HG02610 (cell line): ENCODE results near the gene EIF4G1.
"Not testable (repeated sequence)": the region's sequence is repeated elsewhere in the genome, so short reads cannot be mapped to it uniquely, and the experiment has no call there.

Source experiments
- ATAC-seq: cut with Tn5 transposase; IDR thresholded peaks from one replicate; pipeline ENCODE4 v1.9.1; 2021; ENCODE audit warnings: mild to moderate bottlenecking, moderate library complexity; ENCODE audit not compliant: unreplicated experiment

EIF4G1 gene, protein sequence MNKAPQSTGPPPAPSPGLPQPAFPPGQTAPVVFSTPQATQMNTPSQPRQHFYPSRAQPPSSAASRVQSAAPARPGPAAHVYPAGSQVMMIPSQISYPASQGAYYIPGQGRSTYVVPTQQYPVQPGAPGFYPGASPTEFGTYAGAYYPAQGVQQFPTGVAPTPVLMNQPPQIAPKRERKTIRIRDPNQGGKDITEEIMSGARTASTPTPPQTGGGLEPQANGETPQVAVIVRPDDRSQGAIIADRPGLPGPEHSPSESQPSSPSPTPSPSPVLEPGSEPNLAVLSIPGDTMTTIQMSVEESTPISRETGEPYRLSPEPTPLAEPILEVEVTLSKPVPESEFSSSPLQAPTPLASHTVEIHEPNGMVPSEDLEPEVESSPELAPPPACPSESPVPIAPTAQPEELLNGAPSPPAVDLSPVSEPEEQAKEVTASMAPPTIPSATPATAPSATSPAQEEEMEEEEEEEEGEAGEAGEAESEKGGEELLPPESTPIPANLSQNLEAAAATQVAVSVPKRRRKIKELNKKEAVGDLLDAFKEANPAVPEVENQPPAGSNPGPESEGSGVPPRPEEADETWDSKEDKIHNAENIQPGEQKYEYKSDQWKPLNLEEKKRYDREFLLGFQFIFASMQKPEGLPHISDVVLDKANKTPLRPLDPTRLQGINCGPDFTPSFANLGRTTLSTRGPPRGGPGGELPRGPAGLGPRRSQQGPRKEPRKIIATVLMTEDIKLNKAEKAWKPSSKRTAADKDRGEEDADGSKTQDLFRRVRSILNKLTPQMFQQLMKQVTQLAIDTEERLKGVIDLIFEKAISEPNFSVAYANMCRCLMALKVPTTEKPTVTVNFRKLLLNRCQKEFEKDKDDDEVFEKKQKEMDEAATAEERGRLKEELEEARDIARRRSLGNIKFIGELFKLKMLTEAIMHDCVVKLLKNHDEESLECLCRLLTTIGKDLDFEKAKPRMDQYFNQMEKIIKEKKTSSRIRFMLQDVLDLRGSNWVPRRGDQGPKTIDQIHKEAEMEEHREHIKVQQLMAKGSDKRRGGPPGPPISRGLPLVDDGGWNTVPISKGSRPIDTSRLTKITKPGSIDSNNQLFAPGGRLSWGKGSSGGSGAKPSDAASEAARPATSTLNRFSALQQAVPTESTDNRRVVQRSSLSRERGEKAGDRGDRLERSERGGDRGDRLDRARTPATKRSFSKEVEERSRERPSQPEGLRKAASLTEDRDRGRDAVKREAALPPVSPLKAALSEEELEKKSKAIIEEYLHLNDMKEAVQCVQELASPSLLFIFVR (N-terminal part only)

DNA sequence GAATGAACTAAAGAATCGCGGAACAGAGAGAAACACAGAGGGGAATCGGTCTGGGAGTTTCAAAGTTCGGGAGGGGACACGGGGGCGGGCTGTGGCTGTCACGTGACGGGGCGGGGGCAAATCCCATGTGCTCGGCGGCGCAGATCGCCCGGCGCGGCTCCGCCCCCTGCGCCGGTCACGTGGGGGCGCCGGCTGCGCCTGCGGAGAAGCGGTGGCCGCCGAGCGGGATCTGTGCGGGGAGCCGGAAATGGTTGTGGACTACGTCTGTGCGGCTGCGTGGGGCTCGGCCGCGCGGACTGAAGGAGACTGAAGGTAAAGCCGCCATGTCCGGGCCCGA is at the start of gene EIF4G1:
Gene EIF4G1, plus strand, starts transcription at position 244 of the 337 bp plus-strand sequence. CDS start 1,191 bp downstream, outside the sequence.
- ATAC-seq: peak; percentile 86

DNA sequence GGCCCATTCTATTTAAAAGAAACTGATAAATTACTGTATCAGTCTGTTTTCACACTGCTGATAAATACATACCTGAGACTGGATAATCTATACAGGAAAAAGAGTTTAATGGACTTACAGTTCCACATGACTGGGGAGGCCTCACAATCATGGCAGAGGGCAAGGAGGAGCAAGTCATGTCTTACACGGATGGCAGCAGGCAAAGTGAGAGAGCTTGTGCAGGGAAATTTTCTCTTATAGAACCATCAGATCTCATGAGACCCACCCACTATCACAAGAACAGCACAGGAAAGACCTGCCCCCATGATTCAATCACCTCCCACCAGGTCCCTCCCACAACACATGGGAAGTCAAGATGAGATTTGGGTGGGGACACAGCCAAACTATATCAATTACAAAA is 47.2 kb upstream of the EIF4G1 start:
- ATAC-seq: not testable (repeated sequence)

DNA sequence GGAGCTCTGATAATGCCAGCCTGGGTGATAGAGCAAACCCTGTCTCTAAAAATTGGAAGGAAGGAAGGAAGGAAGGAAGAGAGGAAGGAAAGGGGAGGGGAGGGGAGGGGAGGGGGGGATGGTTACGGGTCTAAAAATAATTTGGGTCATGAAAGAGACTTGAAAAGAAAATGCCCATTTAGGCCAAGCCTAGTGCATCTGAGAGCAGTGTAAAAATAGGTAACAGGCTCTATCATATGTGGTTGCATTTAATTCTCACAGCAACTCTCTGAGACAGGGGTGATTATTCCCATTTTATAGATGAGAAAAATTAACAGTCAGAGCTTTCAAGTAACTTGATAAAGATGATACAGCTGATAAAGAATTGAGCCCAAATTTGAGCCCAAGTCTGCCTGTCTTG is 42.1 kb upstream of the EIF4G1 start:
- ATAC-seq: no peak

DNA sequence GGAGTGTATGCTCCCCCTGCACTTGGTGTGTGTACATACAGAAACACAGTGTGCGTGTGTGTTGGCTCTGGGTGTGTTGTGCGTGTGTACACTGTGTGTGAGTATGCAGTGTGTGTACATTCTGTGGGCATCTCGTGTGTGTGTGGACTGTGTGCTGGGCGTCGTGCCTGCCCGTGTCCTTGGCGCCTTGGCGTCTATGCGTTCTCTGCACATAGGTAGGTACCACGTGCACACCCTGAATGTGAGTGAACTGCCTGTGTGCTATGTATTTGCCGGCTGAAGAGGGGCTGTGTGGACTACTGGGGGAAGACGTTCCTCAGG is 39.1 kb upstream of the EIF4G1 start:
- no peak for ATAC-seq

DNA sequence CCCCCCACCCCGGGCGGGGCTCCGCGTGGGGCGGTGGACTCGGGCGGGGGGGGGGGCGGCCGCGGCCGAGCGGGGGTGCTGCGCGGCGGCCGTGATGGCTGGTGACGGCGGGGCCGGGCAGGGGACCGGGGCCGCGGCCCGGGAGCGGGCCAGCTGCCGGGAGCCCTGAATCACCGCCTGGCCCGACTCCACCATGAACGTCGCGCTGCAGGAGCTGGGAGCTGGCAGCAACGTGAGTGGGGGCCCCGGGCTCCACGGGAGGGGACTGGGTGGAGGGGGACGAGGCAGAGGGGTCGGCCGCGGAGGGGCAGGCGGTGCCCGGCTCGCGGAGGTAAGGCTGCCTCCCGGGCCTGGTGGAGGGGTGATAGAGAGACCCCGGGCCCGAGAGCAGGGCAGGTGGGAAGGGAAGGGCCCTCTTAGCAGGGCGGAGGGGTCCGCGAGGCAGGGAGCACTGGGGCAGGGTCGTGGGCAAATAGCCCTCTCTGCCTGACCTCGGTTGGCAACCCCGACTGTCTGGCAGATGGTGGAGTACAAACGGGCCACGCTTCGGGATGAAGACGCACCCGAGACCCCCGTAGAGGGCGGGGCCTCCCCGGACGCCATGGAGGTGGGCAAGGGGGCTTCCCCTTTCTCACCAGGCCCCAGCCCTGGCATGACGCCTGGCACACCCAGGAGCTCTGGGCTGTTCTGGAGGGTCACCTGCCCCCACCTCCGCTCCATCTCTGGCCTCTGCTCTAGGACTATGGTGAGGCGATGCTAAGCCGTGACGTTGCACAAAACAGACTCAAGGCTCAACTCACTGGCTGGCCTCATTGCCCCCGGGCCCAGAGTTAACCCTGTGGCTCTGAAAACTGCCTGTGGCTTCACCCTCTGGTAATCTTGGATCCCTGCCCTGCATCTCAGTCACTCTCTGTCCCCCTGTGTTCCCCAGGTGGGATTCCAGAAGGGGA is 38.2 kb upstream of the EIF4G1 start, which contains the start of gene ECE2:
Gene ECE2, plus strand, starts transcription at position 62 of the 950 bp plus-strand sequence. Its CDS starts 132 bp downstream, at position 194.
- ATAC-seq: no peak

DNA sequence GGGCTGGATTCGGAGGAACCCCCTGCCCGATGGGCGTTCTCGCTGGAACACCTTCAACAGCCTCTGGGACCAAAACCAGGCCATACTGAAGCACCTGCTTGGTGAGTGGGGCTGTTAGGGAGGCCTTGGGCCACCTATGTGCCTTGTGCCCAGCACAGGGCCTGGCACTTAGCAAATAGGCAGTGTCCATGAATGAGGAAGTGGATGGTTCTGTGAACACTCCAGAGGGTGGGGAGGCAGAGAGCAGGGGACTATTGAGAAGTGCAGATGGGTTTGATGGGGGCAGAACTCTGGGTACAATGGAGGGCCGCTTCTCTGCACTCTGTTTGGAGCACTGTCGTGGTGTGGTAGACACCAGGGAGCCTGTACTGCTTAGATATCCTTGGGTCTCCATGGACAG is 37.0 kb upstream of the EIF4G1 start:
- no peak for ATAC-seq

DNA sequence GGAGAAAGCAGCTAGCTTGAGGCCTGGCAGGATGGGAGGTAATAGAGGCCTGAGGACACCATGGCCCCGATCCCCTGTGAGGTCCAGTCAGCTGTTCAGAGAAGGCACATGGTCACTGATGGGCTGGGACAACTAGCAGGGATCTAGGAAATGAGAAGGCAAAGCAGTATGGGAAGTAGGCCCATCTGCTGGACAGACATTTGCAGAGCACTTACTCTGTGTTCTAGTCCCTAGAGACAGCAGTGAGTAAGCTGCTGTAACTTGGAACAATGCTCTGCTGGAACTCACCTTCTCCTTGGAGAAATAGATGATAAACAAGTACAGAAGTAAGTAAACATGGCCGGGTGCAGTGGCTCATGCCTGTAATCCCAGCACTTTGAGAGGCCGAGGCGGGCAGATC is 31.5 kb upstream of the EIF4G1 start:
- no peak for ATAC-seq

DNA sequence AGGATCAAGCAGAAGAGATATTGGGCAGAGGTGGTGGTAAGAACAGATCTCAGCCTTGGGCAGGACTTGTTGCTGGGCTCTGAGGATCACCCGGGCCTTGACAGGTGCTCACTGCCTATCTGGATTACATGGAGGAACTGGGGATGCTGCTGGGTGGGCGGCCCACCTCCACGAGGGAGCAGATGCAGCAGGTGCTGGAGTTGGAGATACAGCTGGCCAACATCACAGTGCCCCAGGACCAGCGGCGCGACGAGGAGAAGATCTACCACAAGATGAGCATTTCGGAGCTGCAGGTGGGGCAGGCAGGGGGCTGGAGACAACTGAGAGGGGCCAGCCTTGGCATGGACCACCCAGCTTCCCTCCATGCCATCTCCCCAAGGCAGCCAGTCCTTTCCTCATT is 30.7 kb upstream of the EIF4G1 start:
- ATAC-seq: no peak

DNA sequence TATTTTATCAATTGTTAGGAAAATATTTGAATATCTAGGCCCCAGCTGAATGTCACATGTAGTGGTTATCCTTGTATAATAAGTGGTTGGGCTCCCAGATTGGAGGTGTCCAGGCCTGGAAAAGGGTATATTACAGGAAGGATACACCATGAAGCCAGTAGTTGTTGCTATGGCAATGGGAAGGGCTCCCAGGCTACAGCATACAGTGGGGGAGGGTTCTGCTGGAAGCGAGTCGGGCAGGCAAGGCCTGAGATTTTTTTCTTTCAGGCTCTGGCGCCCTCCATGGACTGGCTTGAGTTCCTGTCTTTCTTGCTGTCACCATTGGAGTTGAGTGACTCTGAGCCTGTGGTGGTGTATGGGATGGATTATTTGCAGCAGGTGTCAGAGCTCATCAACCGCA is 29.7 kb upstream of the EIF4G1 start:
- no peak for ATAC-seq

DNA sequence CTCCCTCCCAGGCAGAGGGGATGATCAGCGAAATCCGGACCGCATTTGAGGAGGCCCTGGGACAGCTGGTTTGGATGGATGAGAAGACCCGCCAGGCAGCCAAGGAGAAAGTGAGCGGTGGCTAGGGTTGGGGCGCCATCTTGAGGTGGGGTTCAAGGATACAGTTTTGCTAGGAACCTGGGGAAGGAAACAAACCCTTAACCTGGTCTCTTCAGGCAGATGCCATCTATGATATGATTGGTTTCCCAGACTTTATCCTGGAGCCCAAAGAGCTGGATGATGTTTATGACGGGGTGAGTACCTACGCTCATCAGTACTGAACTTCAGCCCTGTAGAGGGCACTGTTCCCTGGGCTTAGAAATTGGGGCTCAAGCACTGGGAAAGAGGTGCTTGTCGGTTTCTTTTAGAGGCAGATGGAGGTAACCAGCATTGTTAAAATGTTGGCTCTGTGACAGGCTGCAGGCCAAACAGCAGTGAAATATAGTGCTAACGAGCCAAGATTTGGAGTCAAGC is 24.9 kb upstream of the EIF4G1 start:
- ATAC-seq: no peak

DNA sequence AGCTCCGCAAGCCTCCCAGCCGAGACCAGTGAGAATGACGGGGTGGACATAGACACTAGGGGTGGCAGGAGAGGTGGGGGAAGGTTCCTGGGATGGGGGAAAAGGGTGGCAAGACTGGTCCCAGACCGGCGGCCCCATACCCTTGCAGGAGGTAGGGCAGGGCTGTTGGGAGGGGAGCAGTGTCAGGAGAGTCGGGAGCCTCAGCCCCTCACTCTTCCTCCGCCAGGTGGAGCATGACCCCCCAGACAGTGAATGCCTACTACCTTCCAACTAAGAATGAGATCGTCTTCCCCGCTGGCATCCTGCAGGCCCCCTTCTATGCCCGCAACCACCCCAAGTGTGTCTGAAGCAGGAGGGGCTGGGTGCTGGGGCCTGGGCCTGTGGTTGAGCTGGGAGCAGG is 24.1 kb upstream of the EIF4G1 start:
- no peak for ATAC-seq

DNA sequence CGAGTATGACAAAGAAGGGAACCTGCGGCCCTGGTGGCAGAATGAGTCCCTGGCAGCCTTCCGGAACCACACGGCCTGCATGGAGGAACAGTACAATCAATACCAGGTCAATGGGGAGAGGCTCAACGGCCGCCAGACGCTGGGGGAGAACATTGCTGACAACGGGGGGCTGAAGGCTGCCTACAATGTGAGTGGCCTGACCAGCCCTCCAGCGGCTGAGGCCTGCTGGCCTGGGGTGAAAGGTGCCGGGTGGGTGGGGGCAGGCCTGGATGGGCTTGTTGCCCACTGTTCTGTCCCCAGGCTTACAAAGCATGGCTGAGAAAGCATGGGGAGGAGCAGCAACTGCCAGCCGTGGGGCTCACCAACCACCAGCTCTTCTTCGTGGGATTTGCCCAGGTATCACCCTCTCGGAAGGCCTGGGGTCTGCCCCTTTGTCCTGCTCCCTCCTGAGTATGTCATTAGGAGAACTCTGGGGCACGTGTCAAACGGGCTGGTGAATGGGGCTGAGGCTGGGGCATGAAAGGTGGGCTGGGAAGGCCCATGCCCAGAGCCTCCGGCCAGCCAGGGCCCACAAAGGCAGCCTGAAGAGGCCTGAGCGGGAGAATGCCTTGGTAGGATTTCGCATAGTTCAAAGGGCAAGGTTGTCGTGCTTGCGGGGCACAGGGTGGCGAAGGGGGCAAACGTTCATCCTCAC is 23.2 kb upstream of the EIF4G1 start:
- ATAC-seq: no peak

DNA sequence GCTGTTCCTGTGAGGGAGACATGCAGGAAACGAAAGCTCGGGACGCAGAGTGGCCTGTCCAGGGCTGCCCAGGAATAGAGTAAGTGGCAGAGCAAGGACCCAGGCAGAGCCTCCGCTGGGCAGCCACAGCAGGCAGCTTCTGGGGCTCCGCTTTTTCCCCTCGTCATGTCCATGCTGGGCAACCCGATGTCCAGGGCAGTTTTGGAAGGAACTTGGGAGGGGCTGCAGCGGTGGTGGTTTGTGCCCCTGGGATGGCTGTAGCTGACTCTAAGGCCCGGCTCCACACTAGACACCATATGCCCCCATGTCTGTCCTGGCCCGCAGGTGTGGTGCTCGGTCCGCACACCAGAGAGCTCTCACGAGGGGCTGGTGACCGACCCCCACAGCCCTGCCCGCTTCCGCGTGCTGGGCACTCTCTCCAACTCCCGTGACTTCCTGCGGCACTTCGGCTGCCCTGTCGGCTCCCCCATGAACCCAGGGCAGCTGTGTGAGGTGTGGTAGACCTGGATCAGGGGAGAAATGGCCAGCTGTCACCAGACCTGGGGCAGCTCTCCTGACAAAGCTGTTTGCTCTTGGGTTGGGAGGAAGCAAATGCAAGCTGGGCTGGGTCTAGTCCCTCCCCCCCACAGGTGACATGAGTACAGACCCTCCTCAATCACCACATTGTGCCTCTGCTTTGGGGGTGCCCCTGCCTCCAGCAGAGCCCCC is 22.5 kb upstream of the EIF4G1 start:
- ATAC-seq: no peak

DNA sequence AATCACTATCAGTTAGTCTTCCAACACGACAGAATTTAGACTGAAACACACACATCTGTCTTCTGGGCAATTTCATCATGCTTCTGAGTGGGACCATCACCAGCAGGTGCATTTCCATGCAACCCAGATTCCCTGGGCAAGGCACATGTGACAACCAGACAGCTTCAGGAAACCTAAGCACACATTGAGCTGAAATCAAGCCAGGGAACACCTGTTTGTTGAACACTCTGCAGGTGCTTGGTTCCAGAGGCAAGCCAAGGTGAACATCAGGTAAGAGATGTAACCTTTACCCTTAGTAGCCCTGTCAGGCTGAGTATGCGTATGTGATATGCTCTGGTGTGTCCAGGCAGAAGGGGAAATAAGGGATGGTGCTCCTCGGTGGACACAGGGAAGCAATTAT is 18.6 kb upstream of the EIF4G1 start:
- ATAC-seq: no peak

DNA sequence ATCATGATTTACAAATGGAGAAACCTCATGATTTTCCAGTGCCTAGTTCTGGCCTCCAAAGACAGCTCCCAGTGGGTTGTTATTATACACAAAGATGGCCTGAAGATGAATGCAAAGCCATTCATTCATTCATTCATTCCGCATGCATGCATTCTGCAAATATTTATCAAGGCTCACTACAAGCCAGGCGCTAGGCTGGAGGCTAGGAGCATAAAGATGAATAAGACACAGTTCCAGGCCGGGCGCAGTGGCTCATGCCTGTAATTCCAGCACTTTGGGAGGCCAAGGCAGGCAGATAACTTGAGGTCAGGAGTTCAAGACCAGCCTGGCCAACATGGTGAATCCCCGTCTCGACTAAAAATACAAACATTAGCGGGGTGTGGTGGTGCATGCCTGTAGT is 17.8 kb upstream of the EIF4G1 start:
- no peak for ATAC-seq

DNA sequence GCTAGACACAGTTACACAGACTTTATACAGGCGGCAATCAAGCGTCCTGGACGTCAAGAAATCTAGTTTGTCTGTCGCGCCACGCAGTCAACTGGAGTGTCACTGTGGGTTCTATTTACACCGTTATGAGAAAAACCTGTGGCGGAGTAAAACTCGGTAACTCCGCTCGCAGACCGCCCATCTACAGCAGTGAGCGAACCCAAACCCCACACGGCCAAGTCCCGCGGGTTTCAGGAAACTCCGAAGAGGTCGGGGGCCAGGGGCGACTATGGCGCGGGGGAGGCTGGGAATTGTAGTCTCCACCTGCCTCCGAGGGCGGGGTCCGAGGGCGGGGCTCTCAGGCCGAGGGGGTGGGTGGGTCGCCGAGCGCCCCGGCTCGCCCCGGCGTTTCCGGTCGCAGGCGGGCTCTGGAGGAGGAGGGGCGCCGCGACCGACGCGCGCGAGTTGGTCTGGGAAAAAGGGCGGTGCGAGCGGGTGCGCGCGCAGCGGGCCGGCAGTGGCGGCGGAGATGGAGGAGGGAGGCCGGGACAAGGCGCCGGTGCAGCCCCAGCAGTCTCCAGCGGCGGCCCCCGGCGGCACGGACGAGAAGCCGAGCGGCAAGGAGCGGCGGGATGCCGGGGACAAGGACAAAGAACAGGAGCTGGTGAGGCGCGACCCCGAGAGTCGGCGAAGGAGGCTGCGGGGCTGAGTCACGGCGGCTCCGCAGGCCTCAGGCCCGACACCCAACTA is 15.5 kb upstream of the EIF4G1 start, which contains the start of gene PSMD2:
Gene PSMD2, plus strand, starts transcription at position 483 of the 729 bp plus-strand sequence. Its CDS starts 26 bp downstream, at position 509.
- ATAC-seq: peak; percentile 95

DNA sequence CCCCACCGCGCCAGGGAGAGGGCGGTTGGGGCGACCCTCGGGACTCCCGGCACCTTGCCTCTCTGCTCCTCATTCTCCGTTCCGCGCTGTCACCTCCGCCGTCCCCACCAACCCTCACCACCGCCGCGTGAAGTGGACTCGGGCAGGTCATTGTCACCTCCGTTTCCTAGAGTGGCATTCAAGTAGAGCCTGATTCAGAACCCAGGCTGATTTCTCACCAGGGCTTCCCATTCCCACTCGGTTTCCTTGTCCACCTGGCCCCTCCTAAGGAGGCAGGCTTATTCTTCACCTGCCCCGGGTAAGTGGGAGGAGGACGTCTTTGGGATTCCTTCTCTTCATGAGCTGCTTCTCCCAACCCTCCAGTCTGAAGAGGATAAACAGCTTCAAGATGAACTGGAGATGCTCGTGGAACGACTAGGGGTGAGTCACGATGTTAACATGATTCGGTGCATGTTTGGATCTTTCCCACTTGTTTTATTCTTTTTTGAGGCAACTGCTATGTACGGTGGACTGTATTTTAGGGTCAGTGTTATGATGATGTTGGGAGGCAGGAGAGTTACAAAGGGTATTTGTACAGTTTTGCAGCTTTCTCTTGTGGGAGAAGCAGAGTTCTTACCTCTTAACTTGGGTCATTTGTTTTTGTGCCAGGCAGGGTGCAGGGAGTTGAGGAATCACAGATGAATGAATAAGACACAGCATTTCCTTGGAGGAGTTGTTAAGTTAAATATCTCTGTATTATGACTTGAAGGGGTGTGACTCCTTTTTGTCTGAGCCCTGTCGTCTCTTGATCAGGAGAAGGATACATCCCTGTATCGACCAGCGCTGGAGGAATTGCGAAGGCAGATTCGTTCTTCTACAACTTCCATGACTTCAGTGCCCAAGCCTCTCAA is 14.7 kb upstream of the EIF4G1 start:
- ATAC-seq: no peak
